ENCODE results near the gene PRSS1.
"Not testable (repeated sequence)": the region's sequence is repeated elsewhere in the genome, so short reads cannot be mapped to it uniquely, and the experiment has no call there.

The PRSS1 gene

DNA sequence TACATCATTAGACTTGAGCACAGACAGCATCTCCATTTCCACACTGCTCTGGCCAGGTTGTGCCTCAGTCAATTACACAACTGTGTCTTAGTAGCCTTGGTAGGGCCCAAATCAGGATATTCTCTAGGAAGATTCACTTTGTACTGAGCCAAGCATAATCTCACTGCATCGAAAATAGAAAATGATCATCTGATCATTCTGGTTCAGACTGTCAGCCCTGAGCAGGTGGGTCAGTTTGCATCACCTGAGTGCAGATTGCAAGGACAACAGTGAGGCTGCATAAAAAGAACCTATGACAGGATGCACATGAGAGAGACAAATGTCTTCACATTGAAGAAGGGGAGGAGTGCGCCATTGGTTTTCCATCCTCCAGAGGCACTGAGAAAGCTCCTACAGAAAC lies 862 bp upstream of the PRSS1 start:
- not testable (repeated sequence) for DNase-seq

GRCh38 chr7:142750321-142750938 lies 1.2 kb downstream of the PRSS1 start:
- DNase-seq = no peak

- not testable (repeated sequence) for DNase-seq
Measured at GRCh38 chr7:142751526-142752175, 2.4 kb downstream of the PRSS1 start.

DNA sequence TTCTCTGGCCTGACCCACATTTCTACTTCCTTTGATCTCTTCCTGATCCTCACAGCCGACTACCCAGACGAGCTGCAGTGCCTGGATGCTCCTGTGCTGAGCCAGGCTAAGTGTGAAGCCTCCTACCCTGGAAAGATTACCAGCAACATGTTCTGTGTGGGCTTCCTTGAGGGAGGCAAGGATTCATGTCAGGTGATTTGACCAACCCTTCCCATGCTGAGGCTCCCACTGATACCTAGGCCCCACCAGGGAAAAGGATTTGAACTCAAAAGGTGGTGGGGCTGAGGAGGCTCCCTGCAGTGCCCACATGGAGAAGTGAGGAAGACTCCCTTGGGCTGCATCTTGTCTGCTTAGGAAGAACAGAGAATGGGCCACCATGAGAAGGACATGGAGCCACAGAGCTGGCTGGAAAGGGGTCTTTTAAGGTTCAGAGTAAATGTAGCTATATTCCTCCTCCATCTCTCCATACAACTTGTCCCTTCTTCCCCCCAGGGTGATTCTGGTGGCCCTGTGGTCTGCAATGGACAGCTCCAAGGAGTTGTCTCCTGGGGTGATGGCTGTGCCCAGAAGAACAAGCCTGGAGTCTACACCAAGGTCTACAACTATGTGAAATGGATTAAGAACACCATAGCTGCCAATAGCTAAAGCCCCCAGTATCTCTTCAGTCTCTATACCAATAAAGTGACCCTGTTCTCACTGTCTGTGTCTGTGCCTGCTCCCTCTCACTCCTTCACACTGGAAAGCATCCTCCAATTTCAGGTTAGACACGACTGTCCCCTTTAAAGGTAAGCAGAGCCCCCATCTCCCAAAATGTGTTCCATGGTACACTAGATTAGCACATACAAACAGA lies 3.3 kb downstream of the PRSS1 start:
- DNase-seq = no peak

DNA sequence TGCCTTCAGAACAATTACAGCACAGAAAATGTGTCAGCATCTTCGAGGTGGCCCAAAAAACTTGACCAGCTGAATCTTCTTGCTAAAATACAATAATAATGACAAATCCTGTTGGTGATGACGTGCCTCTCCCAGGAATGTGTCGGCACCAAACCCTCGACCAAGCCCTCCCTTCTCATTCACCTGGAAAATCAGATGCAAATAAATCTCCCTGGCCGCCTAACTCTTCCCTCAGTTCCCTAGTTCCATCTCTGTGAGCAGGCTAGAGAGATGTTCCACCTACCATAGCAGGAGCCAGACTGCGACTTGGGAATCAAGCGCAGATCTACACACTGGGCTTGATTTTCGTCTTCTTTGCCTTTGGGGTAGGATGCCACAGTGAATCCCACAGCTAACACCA lies 4.1 kb downstream of the PRSS1 start:
- DNase-seq = no peak

- DNase-seq = not testable (repeated sequence)
Measured at GRCh38 chr7:142753925-142754491, 4.7 kb downstream of the PRSS1 start.

DNA sequence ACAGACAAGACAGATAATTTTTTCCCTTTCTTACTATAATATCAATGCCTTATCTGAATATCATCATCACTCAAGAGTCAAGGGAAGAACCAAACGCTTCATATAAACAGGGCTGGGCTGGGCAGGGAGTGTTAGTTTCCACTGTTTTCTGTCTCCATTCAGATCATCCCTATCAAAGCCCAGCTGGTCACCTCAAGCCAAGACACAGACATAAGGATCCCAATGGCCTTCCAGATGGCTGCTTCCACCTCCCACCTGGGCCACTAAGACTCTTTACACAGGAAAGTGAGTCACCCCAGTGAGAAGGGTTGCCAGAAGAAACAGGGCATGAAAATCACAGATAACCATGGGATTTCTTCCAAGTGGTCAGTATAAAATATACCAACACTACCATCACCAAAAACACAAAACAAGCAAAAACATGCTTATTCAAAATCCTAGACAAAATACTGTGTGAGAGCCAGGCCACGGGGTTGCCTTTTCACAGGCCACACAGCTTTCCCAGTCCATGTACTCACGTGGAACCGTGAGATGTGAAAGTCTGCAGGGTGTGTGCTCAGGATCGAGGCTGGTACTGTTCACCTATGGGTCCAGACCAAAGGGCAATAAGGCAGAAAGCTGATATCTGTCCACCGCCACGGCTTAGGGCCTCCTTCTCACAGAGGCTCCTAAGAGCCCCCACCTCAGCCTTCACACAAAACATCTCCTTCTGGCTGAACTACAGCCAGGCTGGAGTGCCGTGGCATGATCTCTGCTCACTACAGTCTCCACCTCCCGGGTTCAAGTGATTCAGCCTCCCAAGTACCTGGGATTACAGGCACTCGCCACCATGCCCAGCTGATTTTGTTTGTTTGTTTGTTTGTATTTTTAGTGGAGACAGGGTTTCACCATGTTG lies 5.7 kb downstream of the PRSS1 start:
- no peak for DNase-seq

DNA sequence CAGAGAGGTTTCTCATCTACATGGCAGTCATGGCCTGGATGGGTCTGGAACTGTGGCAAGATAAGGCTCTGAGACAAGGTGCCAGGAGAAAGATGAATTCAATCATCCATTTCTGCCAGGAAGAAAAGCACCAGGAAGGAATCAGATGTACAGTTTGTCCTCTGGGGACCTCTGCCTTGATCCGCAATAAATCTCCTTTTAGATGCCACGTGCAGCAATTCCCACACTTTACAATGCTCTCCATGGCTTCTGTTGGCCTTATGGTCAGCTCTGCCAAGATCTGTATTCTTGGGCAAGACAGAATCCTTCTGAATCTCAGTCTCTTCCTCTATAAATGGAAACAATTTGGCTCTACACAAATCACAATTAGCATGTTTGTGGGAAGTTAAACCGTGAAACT lies 9.0 kb downstream of the PRSS1 start:
- DNase-seq = not testable (repeated sequence)

GRCh38 chr7:142759433-142759832 lies 10.2 kb downstream of the PRSS1 start:
- no peak for DNase-seq

DNA sequence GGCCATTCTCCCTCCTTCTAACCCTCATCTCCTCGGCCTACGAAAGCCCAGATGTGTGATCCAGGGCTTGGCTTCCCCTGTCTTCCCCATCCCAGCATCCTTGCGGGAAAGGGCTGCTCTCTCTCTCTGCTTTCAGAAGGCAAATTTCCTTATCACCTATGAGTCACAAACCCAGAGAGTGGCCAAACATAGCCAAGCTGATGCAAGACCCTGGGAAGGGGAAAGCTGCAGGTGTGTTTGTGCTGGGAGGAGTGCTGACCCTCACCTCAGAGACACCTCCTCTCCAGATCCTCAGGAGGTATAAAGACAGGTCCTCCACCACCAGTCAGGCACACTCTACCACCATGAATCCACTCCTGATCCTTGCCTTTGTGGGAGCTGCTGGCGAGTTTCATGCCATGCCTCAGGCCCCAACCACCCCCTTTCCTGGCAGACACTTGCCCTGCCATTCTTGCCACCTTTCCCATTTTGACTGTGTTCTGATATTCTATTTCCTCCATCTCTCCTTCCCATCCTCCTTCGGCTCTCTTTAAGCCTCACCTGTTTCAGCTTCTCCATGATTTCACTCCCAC lies 10.9 kb downstream of the PRSS1 start:
- no peak for DNase-seq

GRCh38 chr7:142761606-142762005 lies 12.3 kb downstream of the PRSS1 start:
- DNase-seq = not testable (repeated sequence)

DNA sequence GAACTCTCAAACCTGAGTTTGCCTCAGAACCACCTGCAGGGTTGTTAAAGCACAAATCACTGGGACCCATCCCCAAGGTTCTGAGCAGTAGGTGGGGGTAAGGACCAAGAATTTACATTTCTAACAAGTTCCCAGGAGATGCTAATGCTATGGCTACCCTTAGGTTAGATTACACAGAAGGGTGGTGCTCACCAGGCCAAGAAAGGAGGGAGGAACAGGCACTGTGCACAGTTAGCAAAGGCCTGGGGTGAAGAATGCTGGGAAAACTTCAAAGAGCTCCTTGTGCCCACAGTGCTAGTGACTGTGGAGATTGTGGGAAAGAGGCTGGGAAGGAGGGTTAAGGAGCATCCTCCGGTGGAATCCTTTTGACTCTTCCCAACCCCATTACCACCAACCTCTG lies 12.8 kb downstream of the PRSS1 start:
- no peak for DNase-seq

- no peak for DNase-seq
Measured at GRCh38 chr7:142767451-142767850, 18.2 kb downstream of the PRSS1 start.

- DNase-seq = no peak
Measured at GRCh38 chr7:142767861-142768260, 18.6 kb downstream of the PRSS1 start.

- DNase-seq = not testable (repeated sequence)
Measured at GRCh38 chr7:142768885-142769284, 19.6 kb downstream of the PRSS1 start.

GRCh38 chr7:142770661-142771352 lies 21.5 kb downstream of the PRSS1 start, which contains the start of gene PRSS2:
TSS of gene PRSS2 (plus strand) at chr7:142770970. CDS start at chr7:142770983, 13 bp downstream.
- no peak for DNase-seq

- no peak for DNase-seq
Measured at GRCh38 chr7:142771353-142771723, 22.1 kb downstream of the PRSS1 start.

- no peak for DNase-seq
Measured at GRCh38 chr7:142772051-142772450, 22.8 kb downstream of the PRSS1 start.

DNA sequence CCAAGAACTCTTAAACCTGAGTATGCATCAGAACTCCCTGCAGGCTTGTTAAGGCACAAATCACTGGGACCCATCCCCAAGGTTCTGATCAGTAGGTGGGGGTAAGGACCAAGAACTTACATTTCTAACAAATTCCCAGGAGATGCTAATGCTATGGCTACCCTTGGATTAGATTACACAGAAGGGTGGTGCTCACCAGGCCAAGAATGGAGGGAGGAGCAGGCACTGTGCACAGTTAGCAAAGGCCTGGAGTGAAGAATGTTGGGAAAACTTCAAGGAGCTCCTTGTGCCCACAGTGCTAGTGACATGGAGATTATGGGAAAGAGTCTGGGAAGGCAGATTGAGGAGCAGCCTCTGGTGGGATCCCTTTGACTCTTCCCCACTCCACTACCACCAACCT lies 23.4 kb downstream of the PRSS1 start:
- no peak for DNase-seq

GRCh38 chr7:142773230-142773629 lies 24.0 kb downstream of the PRSS1 start:
- DNase-seq = no peak
